ENCODE measurements around the gene ANKRD36C.
"Not testable (repeated sequence)": the region's sequence is repeated elsewhere in the genome, so short reads cannot be mapped to it uniquely, and the experiment has no call there.

DNA sequence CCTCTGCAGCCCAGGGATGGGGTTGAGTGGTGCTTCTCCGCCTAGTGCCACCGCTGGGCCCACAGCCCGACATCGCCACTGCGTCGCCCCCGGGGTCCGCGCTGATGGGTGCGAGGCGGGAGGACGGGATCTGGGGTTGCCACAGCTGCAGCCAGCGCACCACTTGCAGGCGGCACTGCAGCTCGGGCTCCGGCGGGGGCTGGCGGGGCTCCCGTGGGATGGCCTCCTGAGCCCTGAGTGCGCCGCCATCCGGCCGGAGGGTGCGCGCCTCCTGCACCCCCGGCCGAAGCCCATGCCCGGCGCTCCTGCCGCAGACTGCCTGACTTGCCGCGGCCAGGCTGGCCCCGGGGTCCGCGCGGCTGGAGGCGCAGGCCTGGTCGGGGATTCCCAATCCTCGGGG lies 478 bp upstream of the ANKRD36C start:
- not testable (repeated sequence) for TF ChIP-seq FOXJ3 (CRISPR knock-in tag; IDR thresholded peaks at IDR 0.05; ENCODE audit: borderline replicate concordance); ESRRA (CRISPR knock-in tag; IDR thresholded peaks at IDR 0.05; ENCODE audit: borderline replicate concordance); ATF3 (CRISPR knock-in tag; conservative IDR thresholded peaks at IDR 0.05); USF2 (CRISPR knock-in tag; IDR thresholded peaks at IDR 0.05); MLX (CRISPR knock-in tag; IDR thresholded peaks at IDR 0.05); ZNF138 (CRISPR knock-in tag; conservative IDR thresholded peaks at IDR 0.05); NR1H2 (CRISPR knock-in tag; IDR thresholded peaks at IDR 0.05); SP1 (CRISPR knock-in tag; conservative IDR thresholded peaks at IDR 0.05); IRF2 (CRISPR knock-in tag; IDR thresholded peaks at IDR 0.05; ENCODE audit: borderline replicate concordance, low read depth); NFYB (CRISPR knock-in tag; conservative IDR thresholded peaks at IDR 0.05; ENCODE audit: low read depth); SMAD3 (CRISPR knock-in tag; IDR thresholded peaks at IDR 0.05; ENCODE audit: borderline replicate concordance)
- TF ChIP-seq, protein P1, sequence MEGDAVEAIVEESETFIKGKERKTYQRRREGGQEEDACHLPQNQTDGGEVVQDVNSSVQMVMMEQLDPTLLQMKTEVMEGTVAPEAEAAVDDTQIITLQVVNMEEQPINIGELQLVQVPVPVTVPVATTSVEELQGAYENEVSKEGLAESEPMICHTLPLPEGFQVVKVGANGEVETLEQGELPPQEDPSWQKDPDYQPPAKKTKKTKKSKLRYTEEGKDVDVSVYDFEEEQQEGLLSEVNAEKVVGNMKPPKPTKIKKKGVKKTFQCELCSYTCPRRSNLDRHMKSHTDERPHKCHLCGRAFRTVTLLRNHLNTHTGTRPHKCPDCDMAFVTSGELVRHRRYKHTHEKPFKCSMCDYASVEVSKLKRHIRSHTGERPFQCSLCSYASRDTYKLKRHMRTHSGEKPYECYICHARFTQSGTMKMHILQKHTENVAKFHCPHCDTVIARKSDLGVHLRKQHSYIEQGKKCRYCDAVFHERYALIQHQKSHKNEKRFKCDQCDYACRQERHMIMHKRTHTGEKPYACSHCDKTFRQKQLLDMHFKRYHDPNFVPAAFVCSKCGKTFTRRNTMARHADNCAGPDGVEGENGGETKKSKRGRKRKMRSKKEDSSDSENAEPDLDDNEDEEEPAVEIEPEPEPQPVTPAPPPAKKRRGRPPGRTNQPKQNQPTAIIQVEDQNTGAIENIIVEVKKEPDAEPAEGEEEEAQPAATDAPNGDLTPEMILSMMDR (IDR thresholded peaks at IDR 0.05), result not testable (repeated sequence)
- TF ChIP-seq, protein P2, sequence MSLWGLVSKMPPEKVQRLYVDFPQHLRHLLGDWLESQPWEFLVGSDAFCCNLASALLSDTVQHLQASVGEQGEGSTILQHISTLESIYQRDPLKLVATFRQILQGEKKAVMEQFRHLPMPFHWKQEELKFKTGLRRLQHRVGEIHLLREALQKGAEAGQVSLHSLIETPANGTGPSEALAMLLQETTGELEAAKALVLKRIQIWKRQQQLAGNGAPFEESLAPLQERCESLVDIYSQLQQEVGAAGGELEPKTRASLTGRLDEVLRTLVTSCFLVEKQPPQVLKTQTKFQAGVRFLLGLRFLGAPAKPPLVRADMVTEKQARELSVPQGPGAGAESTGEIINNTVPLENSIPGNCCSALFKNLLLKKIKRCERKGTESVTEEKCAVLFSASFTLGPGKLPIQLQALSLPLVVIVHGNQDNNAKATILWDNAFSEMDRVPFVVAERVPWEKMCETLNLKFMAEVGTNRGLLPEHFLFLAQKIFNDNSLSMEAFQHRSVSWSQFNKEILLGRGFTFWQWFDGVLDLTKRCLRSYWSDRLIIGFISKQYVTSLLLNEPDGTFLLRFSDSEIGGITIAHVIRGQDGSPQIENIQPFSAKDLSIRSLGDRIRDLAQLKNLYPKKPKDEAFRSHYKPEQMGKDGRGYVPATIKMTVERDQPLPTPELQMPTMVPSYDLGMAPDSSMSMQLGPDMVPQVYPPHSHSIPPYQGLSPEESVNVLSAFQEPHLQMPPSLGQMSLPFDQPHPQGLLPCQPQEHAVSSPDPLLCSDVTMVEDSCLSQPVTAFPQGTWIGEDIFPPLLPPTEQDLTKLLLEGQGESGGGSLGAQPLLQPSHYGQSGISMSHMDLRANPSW (CRISPR knock-in tag; conservative IDR thresholded peaks at IDR 0.05; ENCODE audit: low read depth), result not testable (repeated sequence)

Data from WTC11 (cell line).